Measurements from ENCODE around the gene XRN1.
A peak's percentile ranks its signal among the peaks of the same experiment; 100 is the strongest.

The XRN1 gene

DNA sequence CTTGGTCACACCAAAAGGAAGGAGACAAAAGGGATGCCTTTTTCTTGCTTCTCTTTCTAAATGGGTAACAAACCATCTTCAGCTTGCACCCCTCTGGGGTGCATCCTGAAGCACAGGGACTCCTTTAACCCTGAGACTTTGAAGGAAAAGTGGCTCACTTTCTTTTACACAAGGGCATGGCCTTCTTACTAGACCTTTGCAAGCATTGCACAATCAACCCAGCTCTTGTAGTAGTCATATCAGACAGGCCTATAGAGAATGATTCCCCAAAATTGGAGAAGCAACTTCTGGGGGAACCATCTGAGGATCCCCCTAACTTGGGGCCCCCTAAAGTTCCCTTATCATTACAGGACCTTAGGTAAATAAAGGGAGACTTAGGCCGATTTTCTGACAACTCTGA lies 166.4 kb downstream of the XRN1 start:
- H3K4me1 ChIP-seq (ENCODE audit: insufficient read depth, low read length, poor library complexity, severe bottlenecking): no peaks in the 10 kb centered on the region
- no peak for TF ChIP-seq EZH2phosphoT487 (IDR thresholded peaks at IDR 0.05; ENCODE audit: borderline replicate concordance)
- H3K9me2 ChIP-seq (replicated peaks; ENCODE audit: low read depth, low read length): no peaks in the 10 kb centered on the region
- H3K9me3 ChIP-seq (ENCODE audit: insufficient read depth, low read depth, low read length): no peaks in the 10 kb centered on the region
- H3K4me2 ChIP-seq (ENCODE audit: low read depth, low read length, poor library complexity, severe bottlenecking): no peak overlapping the region
- no peaks in the 10 kb centered on the region for H3K27me3 ChIP-seq (ENCODE audit: insufficient read depth, low read length, poor library complexity, severe bottlenecking)
- no peaks in the 10 kb centered on the region for H3K79me2 ChIP-seq (ENCODE audit: insufficient read depth, low read length)
- H3F3A ChIP-seq (ENCODE audit: low read depth): no peaks in the 10 kb centered on the region
- no peaks in the 10 kb centered on the region for H4K20me1 ChIP-seq (ENCODE audit: insufficient read depth, low read length, poor library complexity, severe bottlenecking)
- no peaks in the 10 kb centered on the region for H3K36me3 ChIP-seq (ENCODE audit: insufficient read depth, low read length)
- H3K9ac ChIP-seq (ENCODE audit: low read depth, low read length, poor library complexity, severe bottlenecking): no peak overlapping the region
- H2AFZ ChIP-seq (ENCODE audit: low read length): no peak overlapping the region
- no peak overlapping the region for H3K4me3 ChIP-seq (ENCODE audit: low read length, poor library complexity, severe bottlenecking)

DNA sequence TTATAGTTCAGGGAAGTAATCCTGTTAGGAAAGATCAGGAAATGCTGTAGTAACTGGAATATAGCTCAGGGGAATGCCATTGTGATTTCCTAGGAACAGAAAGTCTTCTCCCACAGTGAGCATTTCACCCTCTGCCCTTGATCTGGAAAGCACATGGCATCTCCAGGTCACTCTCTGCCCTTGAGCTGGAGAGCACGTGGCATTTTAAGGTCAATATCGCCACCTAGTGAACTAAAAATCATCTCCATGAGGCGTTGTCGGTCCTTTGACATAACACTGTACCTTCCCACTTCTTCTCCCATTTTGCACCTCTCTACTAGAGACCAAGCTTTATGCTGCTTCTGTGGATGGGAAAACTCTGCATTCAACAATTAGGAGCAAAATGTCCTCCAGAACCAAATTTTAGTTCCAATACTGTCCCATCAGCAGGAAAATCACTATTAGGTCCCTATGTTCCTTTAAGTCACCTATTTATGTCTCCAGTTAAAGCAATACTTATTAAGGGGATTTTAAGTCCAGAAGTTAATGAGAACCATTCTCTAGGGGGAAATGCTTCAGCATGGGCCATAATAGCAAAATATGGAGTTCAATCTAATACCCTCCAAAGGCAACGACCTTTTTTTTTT lies 167.8 kb downstream of the XRN1 start:
- Histone ChIP-seq H3K9me3 (ENCODE audit: insufficient read depth, low read depth, low read length) (no peaks in the 10 kb centered on the region), H3F3A (ENCODE audit: low read depth) (no peaks in the 10 kb centered on the region), H3K4me2 (ENCODE audit: low read depth, low read length, poor library complexity, severe bottlenecking) (no peak overlapping the region), H3K79me2 (ENCODE audit: insufficient read depth, low read length) (no peaks in the 10 kb centered on the region), H3K4me1 (ENCODE audit: insufficient read depth, low read length, poor library complexity, severe bottlenecking) (no peaks in the 10 kb centered on the region), H3K9ac (ENCODE audit: low read depth, low read length, poor library complexity, severe bottlenecking) (no peak overlapping the region), H4K20me1 (ENCODE audit: insufficient read depth, low read length, poor library complexity, severe bottlenecking) (no peaks in the 10 kb centered on the region), H2AFZ (ENCODE audit: low read length) (peak overlapping the region; percentile 65; the same call in 1 of the 2 replicates), H3K27me3 (ENCODE audit: insufficient read depth, low read length, poor library complexity, severe bottlenecking) (no peaks in the 10 kb centered on the region), H3K36me3 (ENCODE audit: insufficient read depth, low read length) (no peaks in the 10 kb centered on the region), H3K9me2 (replicated peaks; ENCODE audit: low read depth, low read length) (no peaks in the 10 kb centered on the region), H3K4me3 (ENCODE audit: low read length, poor library complexity, severe bottlenecking) (no peak overlapping the region)
- TF ChIP-seq, protein P1, sequence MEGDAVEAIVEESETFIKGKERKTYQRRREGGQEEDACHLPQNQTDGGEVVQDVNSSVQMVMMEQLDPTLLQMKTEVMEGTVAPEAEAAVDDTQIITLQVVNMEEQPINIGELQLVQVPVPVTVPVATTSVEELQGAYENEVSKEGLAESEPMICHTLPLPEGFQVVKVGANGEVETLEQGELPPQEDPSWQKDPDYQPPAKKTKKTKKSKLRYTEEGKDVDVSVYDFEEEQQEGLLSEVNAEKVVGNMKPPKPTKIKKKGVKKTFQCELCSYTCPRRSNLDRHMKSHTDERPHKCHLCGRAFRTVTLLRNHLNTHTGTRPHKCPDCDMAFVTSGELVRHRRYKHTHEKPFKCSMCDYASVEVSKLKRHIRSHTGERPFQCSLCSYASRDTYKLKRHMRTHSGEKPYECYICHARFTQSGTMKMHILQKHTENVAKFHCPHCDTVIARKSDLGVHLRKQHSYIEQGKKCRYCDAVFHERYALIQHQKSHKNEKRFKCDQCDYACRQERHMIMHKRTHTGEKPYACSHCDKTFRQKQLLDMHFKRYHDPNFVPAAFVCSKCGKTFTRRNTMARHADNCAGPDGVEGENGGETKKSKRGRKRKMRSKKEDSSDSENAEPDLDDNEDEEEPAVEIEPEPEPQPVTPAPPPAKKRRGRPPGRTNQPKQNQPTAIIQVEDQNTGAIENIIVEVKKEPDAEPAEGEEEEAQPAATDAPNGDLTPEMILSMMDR (conservative IDR thresholded peaks at IDR 0.05; ENCODE audit: low read length): peak; percentile 81
- no peak for TF ChIP-seq EZH2phosphoT487 (IDR thresholded peaks at IDR 0.05; ENCODE audit: borderline replicate concordance)

DNA sequence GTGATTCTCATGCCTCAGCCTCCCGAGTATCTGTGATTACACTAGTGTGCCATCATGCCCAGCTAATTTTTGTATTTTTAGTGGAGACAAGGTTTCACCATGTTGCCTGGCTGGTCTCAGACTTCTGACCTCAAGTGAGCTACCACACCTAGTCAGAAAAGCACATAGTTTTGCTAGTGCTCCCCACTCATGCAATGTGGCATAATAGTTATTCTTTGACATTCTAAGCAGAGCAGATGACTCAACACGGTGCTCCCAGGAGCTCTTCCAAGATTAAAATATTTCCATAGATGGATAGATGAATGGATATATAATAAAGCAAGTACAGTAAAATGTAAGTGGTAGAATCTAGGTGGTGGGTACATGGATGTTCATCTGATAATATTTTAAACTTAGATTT lies 169.4 kb downstream of the XRN1 start:
- no peaks in the 10 kb centered on the region for H4K20me1 ChIP-seq (ENCODE audit: insufficient read depth, low read length, poor library complexity, severe bottlenecking)
- H3K4me1 ChIP-seq (ENCODE audit: insufficient read depth, low read length, poor library complexity, severe bottlenecking): no peaks in the 10 kb centered on the region
- TF ChIP-seq, protein P1 (conservative IDR thresholded peaks at IDR 0.05; ENCODE audit: low read length): no peak
- TF ChIP-seq EZH2phosphoT487 (IDR thresholded peaks at IDR 0.05; ENCODE audit: borderline replicate concordance): no peak
- no peaks in the 10 kb centered on the region for H3F3A ChIP-seq (ENCODE audit: low read depth)
- H3K9me3 ChIP-seq (ENCODE audit: insufficient read depth, low read depth, low read length): no peaks in the 10 kb centered on the region
- no peak overlapping the region for H3K9ac ChIP-seq (ENCODE audit: low read depth, low read length, poor library complexity, severe bottlenecking)
- H3K27me3 ChIP-seq (ENCODE audit: insufficient read depth, low read length, poor library complexity, severe bottlenecking): no peaks in the 10 kb centered on the region
- no peak overlapping the region for H3K4me2 ChIP-seq (ENCODE audit: low read depth, low read length, poor library complexity, severe bottlenecking)
- no peaks in the 10 kb centered on the region for H3K9me2 ChIP-seq (replicated peaks; ENCODE audit: low read depth, low read length)
- no peaks in the 10 kb centered on the region for H3K36me3 ChIP-seq (ENCODE audit: insufficient read depth, low read length)
- no peak overlapping the region for H3K4me3 ChIP-seq (ENCODE audit: low read length, poor library complexity, severe bottlenecking)
- H2AFZ ChIP-seq (ENCODE audit: low read length): no peak overlapping the region
- no peaks in the 10 kb centered on the region for H3K79me2 ChIP-seq (ENCODE audit: insufficient read depth, low read length)

DNA sequence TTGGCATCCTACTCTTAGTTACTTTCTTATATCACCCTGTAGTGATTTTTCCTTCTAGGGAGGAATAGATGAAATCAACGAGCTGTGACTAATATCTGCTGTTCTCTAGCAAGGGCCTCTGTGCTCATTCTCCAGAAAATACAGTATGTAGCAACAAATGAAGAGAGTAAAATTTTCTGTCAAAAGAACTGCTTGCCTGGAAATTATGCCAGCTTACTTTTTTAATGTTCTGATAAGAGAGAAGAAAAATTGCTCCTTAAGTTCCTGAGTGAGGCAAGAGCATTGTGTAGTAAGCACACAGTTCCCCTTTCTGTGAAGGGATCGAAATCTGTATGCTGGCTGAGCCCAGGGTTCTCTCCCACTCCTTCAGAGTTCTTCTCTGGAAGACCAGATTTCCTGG lies 171.1 kb downstream of the XRN1 start:
- Histone ChIP-seq H3K36me3 (ENCODE audit: insufficient read depth, low read length) (no peaks in the 10 kb centered on the region), H2AFZ (ENCODE audit: low read length) (no peak overlapping the region), H3K9ac (ENCODE audit: low read depth, low read length, poor library complexity, severe bottlenecking) (no peak overlapping the region), H3K4me3 (ENCODE audit: low read length, poor library complexity, severe bottlenecking) (no peak overlapping the region), H3K9me3 (ENCODE audit: insufficient read depth, low read depth, low read length) (no peaks in the 10 kb centered on the region), H3F3A (ENCODE audit: low read depth) (no peaks in the 10 kb centered on the region), H3K79me2 (ENCODE audit: insufficient read depth, low read length) (no peaks in the 10 kb centered on the region), H3K4me1 (ENCODE audit: insufficient read depth, low read length, poor library complexity, severe bottlenecking) (no peaks in the 10 kb centered on the region), H4K20me1 (ENCODE audit: insufficient read depth, low read length, poor library complexity, severe bottlenecking) (no peaks in the 10 kb centered on the region), H3K4me2 (ENCODE audit: low read depth, low read length, poor library complexity, severe bottlenecking) (no peak overlapping the region), H3K27me3 (ENCODE audit: insufficient read depth, low read length, poor library complexity, severe bottlenecking) (no peaks in the 10 kb centered on the region), H3K9me2 (replicated peaks; ENCODE audit: low read depth, low read length) (no peaks in the 10 kb centered on the region)
- TF ChIP-seq, protein P1 (conservative IDR thresholded peaks at IDR 0.05; ENCODE audit: low read length): no peak
- no peak for TF ChIP-seq EZH2phosphoT487 (IDR thresholded peaks at IDR 0.05; ENCODE audit: borderline replicate concordance)

Data from Loucy (cell line).